B cell (primary cell): Measurements from ENCODE around the gene VENTX. TPM values are rescaled to one million over a fixed set of nuclear protein-coding genes. Genes with fewer than 3 reads are reported as not detected.

ENCODE experiments used
- ATAC-seq: fragments of 200-7000 bp; cut with Tn5 transposase; one replicate; pipeline ENCODE4 v1.10.0; 2021; ENCODE audit warnings: low read depth, mild to moderate bottlenecking, moderate number of reproducible peaks, moderate library complexity
- CTCF ChIA-PET: fragments of 350-600 bp; sonication (Branson Sonifier 250); formaldehyde crosslinking; loops from one replicate; lab custom pipeline; 2021; ENCODE audit warnings: antibody characterized with exemption, inconsistent platforms; lab: Charles Lee
- POLR2A ChIA-PET: fragments of 350-600 bp; sonication (Branson Sonifier 250); formaldehyde crosslinking; loops from one replicate; lab custom pipeline; 2021; ENCODE audit warnings: antibody characterized with exemption; lab: Charles Lee
- DNase-seq: peaks from one replicate; pipeline ENCODE4 v3.0.0; 2013
- H2AFZ ChIP-seq: 2 replicates; pipeline ENCODE4 v1.6.1; 2012; ENCODE audit warnings: mild to moderate bottlenecking, low read depth, low read length; ENCODE audit not compliant: insufficient read depth, poor library complexity, severe bottlenecking
- H3K27ac ChIP-seq, 2 donors: 1 replicate in 1 of 2; 2 replicates in 1 of 2; pipeline ENCODE4 v1.5.1; 2012 to 2013; ENCODE audit warnings: low read length in 2 of 2, mild to moderate bottlenecking in 2 of 2, moderate library complexity in 1 of 2
- H3K27me3 ChIP-seq, 4 experiments: fragments of 200-600 bp in 1 of 4; sonication (generic) in 1 of 4; replicated peaks in 1 of 4; 1 replicate in 2 of 4; 2 replicates in 2 of 4; pipeline versions ENCODE4 v1.6.1 to v1.7.0; 2013 to 2016; ENCODE audit warnings: low read length in 3 of 4, mild to moderate bottlenecking in 2 of 4, mixed read lengths in 1 of 4, moderate library complexity in 1 of 4; ENCODE audit not compliant: insufficient read depth in 4 of 4, control insufficient read depth in 3 of 4; ENCODE audit errors: control extremely low read depth in 1 of 4
- H3K36me3 ChIP-seq, 2 experiments: replicated peaks in 1 of 2; 1 replicate in 1 of 2; 2 replicates in 1 of 2; pipeline versions ENCODE4 v1.6.1 to v1.7.1; 2013; ENCODE audit warnings: low read length in 1 of 2; ENCODE audit not compliant: insufficient read depth in 2 of 2, control insufficient read depth in 1 of 2; ENCODE audit errors: control extremely low read depth in 1 of 2, extremely low read depth in 1 of 2
- H3K4me1 ChIP-seq, 2 donors: fragments of 200-600 bp in 1 of 2; sonication (generic) in 1 of 2; 1 replicate in 1 of 2; 2 replicates in 1 of 2; pipeline versions ENCODE4 v1.5.1 to v1.6.1; 2013 to 2017; ENCODE audit warnings: low read length in 2 of 2; ENCODE audit not compliant: control insufficient read depth in 2 of 2, insufficient read depth in 2 of 2
- H3K4me2 ChIP-seq: replicated peaks from 2 replicates; pipeline ENCODE3; 2012; ENCODE audit warnings: mild to moderate bottlenecking, low read depth, low read length; ENCODE audit not compliant: poor library complexity, severe bottlenecking
- H3K4me3 ChIP-seq, 5 experiments: fragments of 200-600 bp in 1 of 5; sonication (generic) in 1 of 5; 1 replicate in 3 of 5; 2 replicates in 2 of 5; pipeline versions ENCODE4 v1.5.1 to v1.7.0; 2011 to 2016; ENCODE audit warnings: low read length in 4 of 5, mild to moderate bottlenecking in 4 of 5, low read depth in 2 of 5, control low read depth in 1 of 5, moderate library complexity in 1 of 5; ENCODE audit not compliant: insufficient read depth in 1 of 5; ENCODE audit errors: control extremely low read depth in 1 of 5, extremely low read depth in 1 of 5
- H3K79me2 ChIP-seq: fragments of 200-600 bp; sonication (generic); one replicate; pipeline ENCODE4 v1.6.0; 2016; ENCODE audit warnings: low read length; ENCODE audit not compliant: control insufficient read depth, insufficient read depth
- H3K9ac ChIP-seq: fragments of 200-600 bp; sonication (generic); 2 replicates; pipeline ENCODE4 v1.6.1; 2017; ENCODE audit warnings: mild to moderate bottlenecking, low read length, moderate library complexity
- H3K9me3 ChIP-seq, 3 donors: one replicate each; pipeline versions ENCODE4 v1.6.1 to v1.7.1; 2013; ENCODE audit warnings: low read length in 2 of 3; ENCODE audit not compliant: control insufficient read depth in 2 of 3, insufficient read depth in 1 of 3; ENCODE audit errors: control extremely low read depth in 1 of 3
- H4K20me1 ChIP-seq: 2 replicates; pipeline ENCODE4 v1.6.0; 2012; ENCODE audit warnings: mild to moderate bottlenecking, low read length; ENCODE audit not compliant: insufficient read depth, control insufficient read depth, poor library complexity, severe bottlenecking
- H3K27ac Mint-ChIP-seq: one replicate; pipeline ENCODE4 v1.8.0; 2021; ENCODE audit warnings: mixed read lengths
- H3K27me3 Mint-ChIP-seq: one replicate; pipeline ENCODE4 v1.8.0; 2021; ENCODE audit warnings: mixed read lengths
- H3K4me1 Mint-ChIP-seq: one replicate; pipeline ENCODE4 v1.8.0; 2021; ENCODE audit warnings: mixed read lengths
- H3K4me3 Mint-ChIP-seq: one replicate; pipeline ENCODE4 v1.8.0; 2021; ENCODE audit warnings: mixed read lengths
- H3K9me3 Mint-ChIP-seq: one replicate; pipeline ENCODE4 v1.8.0; 2022; ENCODE audit warnings: mixed read lengths; ENCODE audit not compliant: insufficient read depth
- EZH2 ChIP-seq: IDR thresholded peaks from 2 replicates; pipeline ENCODE4 v1.6.1; 2012; ENCODE audit warnings: borderline replicate concordance, low read depth, mild to moderate bottlenecking, moderate library complexity, low read length; ENCODE audit not compliant: insufficient read depth, poor library complexity, severe bottlenecking
- WGBS: methylation state at CpG from one replicate; pipeline ENCODE4 v1.1.5; 2013; ENCODE audit warnings: missing lambda C conversion rate; ENCODE audit not compliant: insufficient coverage; 5-methylcytosine and 5-hydroxymethylcytosine counted together
- intact Hi-C: fragments of 100-400 bp; cut with micrococcal nuclease; formaldehyde crosslinking; loops from one replicate; pipeline ENCODE4 v1.10.0; 2022
- polyA plus RNA-seq: library from polyadenylated mRNA; depleted of rRNA; stranded (reverse); fragments of >200 nt; gene quantifications from 2 replicates; pipeline ENCODE4 v1.2.3, GENCODE V29; 2012
- total RNA-seq, 2 donors: library from RNA; stranded (reverse); fragments of 120-200 nt in 1 of 2; gene quantifications; 1 replicate in 1 of 2; 2 replicates in 1 of 2; pipeline versions ENCODE4 v1.2.3 to v1.2.4, GENCODE V29; 2013 to 2022
- TF ChIP-seq, protein P1 (sequence below): fragments of 200-600 bp; IDR thresholded peaks from one replicate; pipeline ENCODE4 v1.8.0; 2022; ENCODE audit warnings: antibody characterized with exemption, mild to moderate bottlenecking

Gene VENTX
- total and polyA plus RNA-seq, 2 donors (not counting 1 experiment from before 2014, with no cell fraction given) = 0.82 TPM; not detected in 1

DNA sequence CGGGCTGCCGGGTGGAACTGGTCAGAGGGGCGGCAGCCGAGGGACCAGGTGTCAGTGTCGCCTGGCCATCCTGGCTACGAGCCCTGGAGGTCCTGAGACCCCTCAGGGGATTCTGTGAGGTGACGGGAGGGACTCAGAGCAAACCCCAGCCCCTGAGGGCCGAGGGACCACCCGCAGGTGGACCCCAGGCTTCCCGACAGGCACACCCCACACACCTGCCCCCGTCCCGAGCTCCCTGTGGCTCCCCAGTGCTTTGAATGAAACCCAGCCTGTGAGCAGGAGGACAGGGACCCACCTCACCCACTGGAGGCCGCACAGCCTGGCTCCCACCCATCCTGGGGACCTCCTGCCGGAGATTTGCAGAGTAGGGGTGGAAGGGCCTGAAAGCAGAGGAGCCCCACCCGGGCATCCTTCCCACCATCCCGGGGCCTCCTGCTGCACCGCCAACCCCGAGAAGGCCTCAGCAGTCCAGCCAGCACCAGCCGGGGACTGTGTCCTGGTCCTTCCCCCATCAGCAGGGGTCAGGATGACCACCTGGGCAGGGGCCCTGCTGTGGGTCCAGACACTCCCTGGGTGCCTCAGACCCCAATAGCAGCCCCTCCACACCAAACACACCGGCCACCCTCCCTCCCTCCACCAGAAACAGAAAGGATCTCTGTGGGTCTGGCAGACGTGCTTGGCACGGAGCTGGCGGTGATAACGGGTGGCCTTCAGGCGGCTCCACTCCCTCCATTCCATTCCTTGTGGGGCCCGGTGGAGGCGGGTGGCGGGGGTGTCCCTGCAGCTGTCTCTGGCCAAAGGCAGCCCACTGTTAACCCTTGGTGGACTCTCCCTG lies 13.9 kb downstream of the VENTX start:
- 84% methylated on average over 27 of the region's 28 CpGs for WGBS
- TF ChIP-seq, protein P1, sequence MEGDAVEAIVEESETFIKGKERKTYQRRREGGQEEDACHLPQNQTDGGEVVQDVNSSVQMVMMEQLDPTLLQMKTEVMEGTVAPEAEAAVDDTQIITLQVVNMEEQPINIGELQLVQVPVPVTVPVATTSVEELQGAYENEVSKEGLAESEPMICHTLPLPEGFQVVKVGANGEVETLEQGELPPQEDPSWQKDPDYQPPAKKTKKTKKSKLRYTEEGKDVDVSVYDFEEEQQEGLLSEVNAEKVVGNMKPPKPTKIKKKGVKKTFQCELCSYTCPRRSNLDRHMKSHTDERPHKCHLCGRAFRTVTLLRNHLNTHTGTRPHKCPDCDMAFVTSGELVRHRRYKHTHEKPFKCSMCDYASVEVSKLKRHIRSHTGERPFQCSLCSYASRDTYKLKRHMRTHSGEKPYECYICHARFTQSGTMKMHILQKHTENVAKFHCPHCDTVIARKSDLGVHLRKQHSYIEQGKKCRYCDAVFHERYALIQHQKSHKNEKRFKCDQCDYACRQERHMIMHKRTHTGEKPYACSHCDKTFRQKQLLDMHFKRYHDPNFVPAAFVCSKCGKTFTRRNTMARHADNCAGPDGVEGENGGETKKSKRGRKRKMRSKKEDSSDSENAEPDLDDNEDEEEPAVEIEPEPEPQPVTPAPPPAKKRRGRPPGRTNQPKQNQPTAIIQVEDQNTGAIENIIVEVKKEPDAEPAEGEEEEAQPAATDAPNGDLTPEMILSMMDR = no peak
- no peak for TF ChIP-seq EZH2
- Mint-ChIP-seq H3K4me3 (no peak overlapping the region), H3K27ac (no peak overlapping the region), H3K27me3 (peaks cover 20% of the 10 kb centered on the region), H3K9me3 (no peaks in the 10 kb centered on the region), H3K4me1 (peaks cover 2% of the 10 kb centered on the region)
- Histone ChIP-seq H3K4me1 (no peaks in the 10 kb centered on the region), H3K27me3 (no peaks in the 10 kb centered on the region), H3K9me3 (peaks cover 0 to 2% (median 0%) of the 10 kb centered on the region in 3 donors), H4K20me1 (no peaks in the 10 kb centered on the region), H3K4me3 (no peak overlapping the region), H3K9ac (no peak overlapping the region), H3K4me2 (no peak overlapping the region), H3K27ac (no peak overlapping the region), H2AFZ (no peak overlapping the region), H3K36me3 (no peaks in the 10 kb centered on the region), H3K79me2 (no peaks in the 10 kb centered on the region)
- intact Hi-C loops = no loop called here
- ChIA-PET CTCF (no interaction called here), POLR2A (no interaction called here)
- ATAC-seq = no peak
- no peak for DNase-seq

DNA sequence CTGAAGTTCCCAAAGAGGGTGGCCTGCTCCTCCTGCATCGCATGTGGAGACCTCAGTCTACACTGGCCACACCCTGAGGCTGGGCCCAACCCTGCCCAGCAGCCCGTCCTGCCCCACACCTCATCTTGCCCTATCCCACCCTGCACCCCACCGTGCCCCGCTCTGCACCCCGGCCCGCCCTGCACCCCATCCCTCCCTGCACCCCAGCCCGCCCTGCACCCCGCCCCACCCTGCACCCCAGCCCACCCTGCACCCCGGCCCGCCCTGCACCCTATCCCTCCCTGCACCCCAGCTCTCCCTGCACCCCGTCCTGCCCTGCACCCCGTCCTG lies 14.5 kb downstream of the VENTX start:
- Histone ChIP-seq H3K4me2 (no peak overlapping the region), H4K20me1 (no peaks in the 10 kb centered on the region), H3K27ac (no peak overlapping the region), H3K9ac (no peak overlapping the region), H3K9me3 (peaks cover 0 to under 1% (median 0%) of the 10 kb centered on the region in 3 donors), H3K4me1 (peaks cover 3 to 4% of the 10 kb centered on the region in 2 donors), H3K36me3 (no peaks in the 10 kb centered on the region), H3K4me3 (no peak overlapping the region), H3K79me2 (no peaks in the 10 kb centered on the region), H2AFZ (no peak overlapping the region), H3K27me3 (no peaks in the 10 kb centered on the region)
- no peaks in the 10 kb centered on the region for H3K9me3 Mint-ChIP-seq
- ATAC-seq (no peak), DNase-seq (no peak)
- intact Hi-C loops = no loop called here
- TF ChIP-seq EZH2 = no peak
- TF ChIP-seq, protein P1 = no peak
- no peak overlapping the region for H3K27ac Mint-ChIP-seq
- H3K27me3 Mint-ChIP-seq = peaks cover 16% of the 10 kb centered on the region
- ChIA-PET POLR2A (no interaction called here), CTCF (no interaction called here)
- WGBS = 69% methylated on average over 4 of the region's 12 CpGs
- H3K4me3 Mint-ChIP-seq = no peak overlapping the region
- peaks cover 3% of the 10 kb centered on the region for H3K4me1 Mint-ChIP-seq
